ENCODE data around the gene RAF1. TPM values are rescaled to one million over a fixed set of nuclear protein-coding genes. Genes with fewer than 3 reads are reported as not detected.
"Not testable (repeated sequence)": the region's sequence is repeated elsewhere in the genome, so short reads cannot be mapped to it uniquely, and the experiment has no call there.

Gene RAF1
- total RNA-seq, 1 donor, result 78.0 TPM

- no peak for TF ChIP-seq CTCF (IDR thresholded peaks at IDR 0.05; ENCODE audit: insufficient read depth, low read length)
- H3K4me3 ChIP-seq (ENCODE audit: low read depth, low read length), result no peak overlapping the region
- peak; percentile 71 for DNase-seq (ENCODE audit: low read depth)
Measured at GRCh38 chr3:12638105-12638504, 25.8 kb downstream of the RAF1 start.

- no peak overlapping the region for H3K4me3 ChIP-seq (ENCODE audit: low read depth, low read length)
- DNase-seq (ENCODE audit: low read depth), result no peak
- no peak for TF ChIP-seq CTCF (IDR thresholded peaks at IDR 0.05; ENCODE audit: insufficient read depth, low read length)
Measured at GRCh38 chr3:12633108-12633507, 30.8 kb downstream of the RAF1 start.

GRCh38 chr3:12632523-12632922, 31.4 kb downstream of the RAF1 start:
- no peak overlapping the region for H3K4me3 ChIP-seq (ENCODE audit: low read depth, low read length)
- TF ChIP-seq CTCF (IDR thresholded peaks at IDR 0.05; ENCODE audit: insufficient read depth, low read length), result no peak
- DNase-seq (ENCODE audit: low read depth), result no peak

GRCh38 chr3:12630843-12631242, 33.1 kb downstream of the RAF1 start:
- H3K4me3 ChIP-seq (ENCODE audit: low read depth, low read length); DNase-seq (ENCODE audit: low read depth): not testable (repeated sequence)

GRCh38 chr3:12630292-12630691, 33.6 kb downstream of the RAF1 start:
- H3K4me3 ChIP-seq (ENCODE audit: low read depth, low read length), result no peak overlapping the region
- no peak for TF ChIP-seq CTCF (IDR thresholded peaks at IDR 0.05; ENCODE audit: insufficient read depth, low read length)
- DNase-seq (ENCODE audit: low read depth), result no peak

GRCh38 chr3:12629560-12629959, 34.4 kb downstream of the RAF1 start:
- peak; percentile 55 for DNase-seq (ENCODE audit: low read depth)
- no peak overlapping the region for H3K4me3 ChIP-seq (ENCODE audit: low read depth, low read length)
- no peak for TF ChIP-seq CTCF (IDR thresholded peaks at IDR 0.05; ENCODE audit: insufficient read depth, low read length)

GRCh38 chr3:12628813-12629212, 35.1 kb downstream of the RAF1 start:
- no peak for TF ChIP-seq CTCF (IDR thresholded peaks at IDR 0.05; ENCODE audit: insufficient read depth, low read length)
- H3K4me3 ChIP-seq (ENCODE audit: low read depth, low read length), result no peak overlapping the region
- DNase-seq (ENCODE audit: low read depth), result no peak

Data from fibroblast of the aortic adventitia (primary cell).